Mesangial cell (primary cell): ENCODE results near the gene ORC4. TPM values are rescaled to one million over a fixed set of nuclear protein-coding genes. Genes with fewer than 3 reads are reported as not detected.

ENCODE experiments used
- total RNA-seq: library from RNA; depleted of rRNA; stranded (reverse); fragments of >200 nt; gene quantifications from 2 replicates; pipeline ENCODE4 v1.2.3, GENCODE V29; 2015

The ORC4 gene
- 38.0 and 49.7 TPM in 2 replicates for total RNA-seq

DNA sequence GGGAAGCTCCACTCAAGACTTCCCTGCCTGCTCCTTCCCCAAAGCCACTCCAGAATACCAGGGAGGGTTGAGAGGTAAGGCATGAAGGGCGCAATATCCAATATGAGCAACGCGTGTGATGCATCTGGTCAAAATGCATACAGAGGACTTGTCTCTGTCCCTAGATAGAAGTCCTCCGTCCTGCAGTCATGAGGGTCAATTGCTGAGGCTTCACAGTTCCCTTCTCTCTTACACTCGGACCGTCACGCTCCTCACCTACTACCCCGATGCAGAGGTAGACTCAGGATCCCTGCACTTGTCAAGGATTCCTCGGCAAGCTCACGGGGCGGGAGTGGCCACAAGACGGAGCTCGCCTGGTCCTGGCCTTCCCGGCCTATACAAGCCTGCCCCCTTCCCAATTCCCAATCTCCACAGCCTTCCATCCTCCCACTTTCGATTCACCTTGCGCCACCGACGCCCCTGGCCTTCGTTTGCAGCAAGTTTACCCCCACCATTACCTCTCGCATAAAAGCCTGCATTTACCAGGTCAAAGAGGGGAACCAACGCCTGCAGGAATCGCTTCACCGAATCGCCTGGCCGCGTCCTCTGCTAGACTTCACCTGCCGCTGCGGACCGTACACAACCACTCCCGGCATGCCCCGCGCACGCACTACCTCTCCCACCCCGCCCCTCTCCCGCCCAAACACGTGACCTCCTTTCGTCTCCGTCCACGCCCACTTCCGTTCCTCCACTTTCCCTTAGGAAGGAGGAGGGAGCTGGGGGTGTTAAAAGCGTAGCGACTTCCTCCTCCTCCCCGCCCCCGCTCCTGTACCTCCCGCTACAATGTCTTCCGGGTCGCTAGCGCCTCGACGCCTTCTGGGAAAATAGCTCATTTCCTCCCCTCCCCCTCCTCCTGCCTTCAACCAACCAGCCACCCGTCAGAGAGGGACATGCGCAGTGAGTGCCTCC lies at the start of gene ORC4:
TSS of gene ORC4 (minus strand) at position 627 of the 948 bp plus-strand sequence. CDS start 44,779 bp downstream, outside the sequence.

DNA sequence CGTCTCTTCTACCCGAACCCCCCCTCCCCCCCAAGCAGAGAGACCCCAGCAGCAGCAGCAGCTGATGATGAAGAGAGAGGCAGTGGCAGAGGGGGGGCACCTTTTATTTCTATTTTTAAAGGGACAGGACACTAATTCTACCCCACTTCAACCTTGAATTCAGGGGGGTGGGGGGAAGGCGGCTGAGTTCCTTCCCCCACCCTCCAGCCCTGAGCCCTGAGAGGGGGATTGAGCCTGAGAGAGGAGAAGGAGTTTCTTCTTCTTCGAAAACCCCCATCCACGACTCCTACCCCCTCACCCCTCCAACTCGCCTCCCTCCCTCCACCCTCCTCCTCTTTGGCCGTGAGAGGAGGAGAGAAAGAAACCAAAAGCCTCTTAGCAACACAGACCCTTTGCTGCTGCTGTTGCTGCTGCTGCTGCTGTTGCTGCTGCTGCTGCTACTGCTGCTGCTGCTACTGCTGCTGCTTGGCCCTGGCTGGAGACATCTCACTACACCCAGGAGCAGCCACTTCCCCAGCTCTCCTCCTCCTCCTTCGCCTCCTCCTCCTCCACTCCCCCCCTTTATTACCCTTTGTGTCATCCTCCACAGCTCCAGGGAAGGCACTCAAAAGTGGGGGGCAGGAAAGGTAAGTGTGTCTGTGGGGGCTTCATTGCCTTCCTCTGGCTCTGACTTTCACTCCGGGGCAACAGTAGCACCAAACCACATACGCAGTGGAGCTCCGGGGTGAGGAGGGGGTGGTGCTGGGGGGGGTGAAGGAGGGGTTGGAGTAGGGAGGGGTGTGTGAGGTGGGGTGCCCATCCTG lies 723 bp upstream of the ORC4 start, which contains the start of gene MBD5:
TSS of gene MBD5 (plus strand) at position 33 of the 803 bp plus-strand sequence.

Other genes with a start within 250 kb of the ORC4 start
- 3.3 and 4.1 TPM in 2 replicates for gene ACVR2A, start 175.7 kb downstream of the ORC4 start, total RNA-seq
- gene MBD5, start 354 bp upstream of the ORC4 start, total RNA-seq, result 8.8 and 19.6 TPM in 2 replicates